GM21390 (cell line): Measurements from ENCODE around the gene GALE.
"Not testable (repeated sequence)": the region's sequence is repeated elsewhere in the genome, so short reads cannot be mapped to it uniquely, and the experiment has no call there.

Experiments used
- ATAC-seq: cut with Tn5 transposase; IDR thresholded peaks from one replicate; pipeline ENCODE4 v1.9.1; 2021; ENCODE audit not compliant: unreplicated experiment

Gene GALE

DNA sequence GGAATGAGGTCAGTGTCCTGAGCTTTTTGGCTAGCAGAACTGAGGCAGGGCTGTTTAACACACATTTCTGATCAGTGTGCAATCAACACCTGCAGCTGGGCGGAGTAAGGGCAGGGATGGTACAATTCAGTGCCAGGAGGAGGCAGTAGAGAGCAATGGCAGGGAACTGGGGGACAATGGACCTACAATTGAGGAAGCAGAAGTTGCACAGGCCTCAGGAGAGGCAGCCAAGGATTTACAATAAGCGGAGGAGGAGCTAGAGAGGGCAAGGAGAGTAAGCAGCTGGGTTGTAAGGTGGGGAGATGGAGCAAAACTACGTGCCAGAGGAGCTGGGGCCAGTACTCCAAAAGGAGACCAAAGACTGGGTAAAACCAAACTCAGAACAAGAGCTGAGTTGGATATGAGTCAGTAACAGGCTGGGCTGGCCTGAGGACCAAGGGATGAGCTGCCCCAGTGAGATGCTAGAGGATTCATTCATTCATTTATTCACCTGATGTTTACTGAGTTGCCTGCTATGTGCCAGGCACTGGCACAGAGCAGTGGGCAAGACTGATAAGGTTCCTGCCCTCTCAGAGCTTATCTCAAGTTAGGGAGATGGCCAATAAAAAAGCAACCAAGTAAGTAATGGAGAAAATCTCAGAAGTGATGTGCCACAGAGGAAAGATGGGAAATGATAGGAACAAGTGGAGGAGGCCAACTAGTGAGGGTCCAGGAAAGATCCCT is 10.4 kb upstream of the GALE start:
- peak; percentile 55 for ATAC-seq

DNA sequence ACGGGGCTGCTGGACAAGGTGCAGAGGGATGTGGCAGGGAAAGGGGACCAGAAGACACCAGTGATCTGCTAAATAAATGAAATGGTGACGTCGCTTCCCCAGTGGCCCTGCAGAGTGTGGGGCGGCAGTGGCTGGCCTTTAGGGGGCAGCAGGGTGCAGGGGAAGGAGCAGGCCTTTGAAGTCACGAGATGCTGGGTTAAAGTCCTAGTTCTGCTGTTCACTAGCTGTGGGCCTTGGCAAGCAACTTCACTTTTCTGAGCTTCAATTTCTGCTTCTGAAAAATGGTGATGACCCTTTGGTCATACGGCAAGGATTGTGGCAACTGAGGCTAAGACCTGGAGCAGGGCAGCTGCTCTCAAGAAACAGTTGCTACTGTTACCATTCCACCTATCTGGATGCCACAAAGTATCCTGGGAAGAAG is 9.2 kb upstream of the GALE start:
- no peak for ATAC-seq

DNA sequence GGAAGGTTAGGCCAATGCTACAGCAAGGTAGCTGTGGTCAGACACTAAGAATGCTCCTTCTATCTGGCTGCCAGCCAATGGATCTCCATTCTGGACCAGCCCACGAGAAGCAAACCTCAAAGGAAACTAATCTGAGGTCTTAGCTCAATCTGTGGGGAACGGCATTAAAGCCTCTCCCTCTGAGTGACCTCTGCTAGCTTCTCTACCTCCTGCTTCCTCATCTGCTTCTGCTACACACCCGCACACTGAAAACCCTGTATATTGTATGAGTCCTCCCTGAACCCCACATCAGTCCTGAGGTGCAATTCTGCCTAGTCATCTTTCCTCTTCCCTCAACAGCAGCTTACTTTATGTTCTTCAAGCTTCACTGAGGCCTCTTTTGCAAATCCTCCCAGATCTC is 6.9 kb upstream of the GALE start:
- ATAC-seq, result no peak

DNA sequence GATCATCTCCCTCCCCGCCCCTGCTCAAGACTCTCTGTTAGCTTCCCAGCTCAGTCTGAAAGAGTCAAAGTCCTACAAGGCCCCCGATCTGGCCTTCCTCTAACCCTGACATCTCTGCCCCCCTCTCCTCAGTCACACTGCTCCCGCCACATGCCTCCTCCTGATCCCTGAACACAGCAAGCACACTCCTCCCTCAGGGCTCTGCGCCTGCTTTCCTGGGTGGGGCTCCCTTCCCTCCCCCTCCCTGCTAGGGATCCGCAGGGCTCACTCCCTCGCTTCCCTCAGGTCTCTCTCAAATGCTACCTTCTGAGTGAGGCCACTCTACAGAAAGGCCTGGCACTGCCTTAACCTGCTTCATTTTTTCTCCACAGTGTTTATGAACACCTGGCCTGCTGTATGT is 5.7 kb upstream of the GALE start:
- no peak for ATAC-seq

DNA sequence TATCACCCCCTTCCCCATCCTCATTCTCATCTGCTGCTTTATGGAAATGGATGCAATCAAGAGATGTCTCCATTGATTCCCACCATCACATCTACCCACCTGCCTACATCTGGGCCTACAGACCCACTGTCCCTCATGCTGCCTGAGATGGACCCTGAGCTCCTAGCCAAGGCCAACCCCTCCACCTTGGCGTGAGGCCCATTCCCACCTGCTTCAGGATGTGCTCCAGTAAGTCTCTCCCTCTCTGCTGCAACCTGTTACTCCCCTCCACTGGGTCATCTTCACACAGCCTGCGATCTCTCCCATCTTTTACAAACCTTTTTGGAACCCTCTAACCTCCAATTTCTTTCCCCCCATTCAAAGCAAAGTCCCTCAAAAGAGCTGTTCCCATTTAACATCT is 4.5 kb upstream of the GALE start:
- ATAC-seq, result no peak

DNA sequence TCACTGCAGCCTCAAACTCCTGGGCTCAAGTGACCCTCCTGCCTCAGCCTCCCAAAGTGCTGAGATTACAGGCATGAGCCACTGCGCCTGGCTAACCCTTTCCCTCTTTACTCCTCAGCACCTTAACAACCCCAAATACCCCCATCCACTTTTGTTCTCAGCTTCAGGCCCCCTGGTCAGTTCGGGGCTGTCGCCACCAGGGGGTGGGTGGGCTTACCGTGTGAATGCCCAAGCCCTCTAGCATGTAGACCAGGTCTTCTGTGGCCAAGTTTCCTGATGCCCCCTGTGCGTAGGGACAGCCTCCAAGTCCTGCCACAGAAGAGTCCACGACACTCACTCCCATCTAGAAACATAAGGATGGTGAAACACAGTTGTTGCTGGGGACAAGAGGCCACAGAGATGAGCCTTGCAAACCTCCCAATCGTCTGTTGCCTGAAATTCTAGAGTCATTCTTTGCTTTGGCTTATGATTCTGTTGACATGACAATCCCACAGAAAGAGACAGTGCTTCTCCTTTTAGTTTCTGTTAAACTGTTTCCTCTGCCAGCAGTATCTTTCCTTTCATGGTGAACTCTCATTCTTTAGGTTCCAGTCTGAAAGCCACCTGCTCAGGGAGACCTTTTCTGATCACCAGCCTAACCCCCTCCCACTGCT is 3.8 kb upstream of the GALE start:
- ATAC-seq, result no peak

DNA sequence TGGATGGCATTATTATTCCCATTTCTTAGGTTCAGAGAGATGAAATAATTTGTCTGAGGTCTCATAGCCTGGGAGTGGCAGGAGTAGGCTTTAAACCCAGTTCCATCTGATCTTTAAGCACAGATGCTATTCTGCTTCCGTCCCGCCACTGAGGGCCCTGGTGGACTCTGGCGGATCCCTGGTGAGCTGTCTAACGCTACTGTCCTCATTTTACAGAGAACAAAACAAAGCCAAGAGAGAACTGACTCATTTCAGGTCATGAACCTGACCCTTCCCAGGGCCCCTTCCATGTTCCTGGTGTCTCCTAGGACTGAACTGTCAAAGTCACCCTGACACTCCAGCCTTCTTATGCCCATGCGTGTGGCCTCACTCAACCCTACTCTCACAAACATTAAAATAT is 3.1 kb upstream of the GALE start:
- no peak for ATAC-seq

DNA sequence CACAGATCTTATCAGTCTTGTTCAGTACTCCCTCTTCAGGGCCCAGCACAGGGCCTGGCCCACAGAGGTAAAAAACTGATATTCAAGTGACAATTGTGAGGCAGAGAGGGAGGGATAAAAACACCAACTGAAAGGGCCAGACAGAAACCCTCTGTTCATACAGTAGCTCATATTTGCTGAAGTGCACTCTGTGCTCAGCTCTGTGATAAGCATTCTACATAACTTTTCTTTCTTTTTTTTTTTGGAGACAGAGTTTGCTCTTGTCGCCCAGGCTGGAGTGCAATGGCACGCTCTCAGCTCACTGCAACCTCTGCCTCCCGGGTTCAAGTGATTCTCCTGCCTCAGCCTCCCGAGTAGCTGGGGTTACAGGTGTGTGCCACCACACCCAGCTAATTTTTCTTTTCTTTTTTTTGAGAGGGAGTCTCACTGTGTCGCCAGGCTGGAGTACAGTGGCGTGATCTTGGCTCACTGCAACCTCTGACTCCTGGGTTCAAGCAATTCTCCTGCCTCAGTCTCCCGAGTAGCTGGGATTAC is 2.3 kb upstream of the GALE start:
- ATAC-seq, result not testable (repeated sequence)

DNA sequence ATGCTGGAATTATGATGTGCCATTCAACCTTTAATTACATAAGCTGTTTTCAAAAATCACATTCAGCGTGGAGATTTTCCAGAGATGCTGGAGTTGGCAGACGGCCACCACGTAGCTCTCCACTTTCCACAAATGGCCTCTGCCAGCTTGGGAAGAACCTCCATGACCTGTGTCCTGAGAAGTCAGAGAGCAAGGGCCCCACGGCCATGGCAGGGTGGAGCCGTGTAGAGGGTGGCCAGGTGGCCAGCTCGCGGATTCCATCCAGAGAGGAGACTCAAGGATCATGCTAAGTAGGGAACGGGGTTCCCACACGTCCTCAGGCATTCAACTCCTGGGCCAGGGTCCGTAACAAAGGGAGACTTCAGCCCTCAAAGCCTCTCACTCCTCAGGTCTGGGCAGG is 1.3 kb upstream of the GALE start:
- ATAC-seq, result no peak

DNA sequence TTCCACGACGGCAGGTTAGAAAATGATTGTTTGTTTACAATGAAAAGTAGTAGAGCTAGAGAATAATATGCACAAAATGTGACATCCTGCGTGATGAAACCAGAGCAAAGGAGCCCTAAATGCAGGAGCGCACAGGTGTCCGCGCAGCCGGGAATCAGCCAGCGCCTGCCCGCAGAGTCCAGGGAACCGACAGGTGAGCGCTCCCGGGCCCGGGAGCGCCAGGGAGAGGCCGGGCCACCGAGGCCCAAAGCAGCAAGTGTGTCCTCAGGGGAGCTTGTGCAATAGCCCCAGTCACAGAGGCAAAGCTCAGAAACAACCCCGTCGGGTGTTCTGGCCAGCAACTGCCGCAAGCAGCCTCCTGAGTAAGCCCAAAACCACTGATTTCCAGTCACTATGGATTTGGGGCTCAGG is 789 bp upstream of the GALE start:
- no peak for ATAC-seq

DNA sequence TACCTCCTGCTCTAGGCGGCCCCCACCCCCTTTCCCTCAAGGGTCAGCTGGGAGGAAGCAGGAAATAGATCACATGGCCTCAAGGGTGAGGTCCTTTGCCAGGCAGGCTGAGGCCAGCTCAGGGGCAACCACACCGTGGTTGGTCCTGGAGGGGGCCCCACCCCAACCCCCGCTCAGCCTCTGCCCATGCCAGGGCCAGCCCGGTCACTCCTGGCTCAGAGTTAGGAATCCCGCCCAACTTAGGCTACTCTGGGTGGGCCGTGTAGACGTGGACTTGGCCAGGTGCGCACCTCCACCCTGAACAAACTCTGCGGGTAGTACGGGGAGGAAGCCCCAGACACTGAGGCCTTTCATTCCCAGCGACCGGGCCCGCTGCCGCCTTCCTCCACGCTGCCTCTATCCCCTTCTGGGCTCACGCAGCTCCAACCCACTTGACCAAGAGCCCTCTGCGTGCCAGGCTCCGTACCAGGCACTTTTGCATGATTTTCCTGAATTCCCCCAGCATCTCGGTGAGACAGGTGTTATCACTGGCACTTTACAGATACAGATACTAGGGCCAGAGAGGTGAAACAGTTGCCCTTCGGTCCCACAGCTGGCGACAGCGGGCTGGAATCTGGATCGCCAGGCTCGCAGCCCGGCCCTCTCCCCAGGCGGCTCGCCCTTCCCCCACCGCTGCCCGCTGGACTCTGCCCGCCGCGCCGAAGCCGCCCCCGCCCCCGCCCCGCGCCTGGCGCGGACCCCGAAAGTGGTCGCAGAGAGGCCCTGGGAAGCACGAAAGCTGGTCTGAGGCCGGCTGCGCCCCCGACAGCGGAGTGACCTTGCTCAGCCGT is 769 bp downstream of the GALE start:
- ATAC-seq, result peak; percentile 2

DNA sequence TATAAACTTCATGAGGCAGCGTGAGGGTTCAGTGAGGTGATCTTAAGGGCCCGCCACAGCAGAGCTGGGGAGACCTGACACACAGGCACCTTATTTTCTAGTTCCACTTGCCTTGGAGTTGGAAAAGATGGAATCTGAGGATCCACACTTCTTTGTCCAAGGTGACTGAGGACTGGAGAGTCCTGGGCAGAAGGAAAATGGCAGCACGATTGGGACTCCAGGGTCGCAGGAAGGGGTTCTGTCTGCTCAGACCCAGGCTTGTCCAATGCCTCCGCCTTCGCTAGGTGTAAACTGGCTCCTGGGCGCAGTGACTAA is 1.3 kb downstream of the GALE start:
- no peak for ATAC-seq

DNA sequence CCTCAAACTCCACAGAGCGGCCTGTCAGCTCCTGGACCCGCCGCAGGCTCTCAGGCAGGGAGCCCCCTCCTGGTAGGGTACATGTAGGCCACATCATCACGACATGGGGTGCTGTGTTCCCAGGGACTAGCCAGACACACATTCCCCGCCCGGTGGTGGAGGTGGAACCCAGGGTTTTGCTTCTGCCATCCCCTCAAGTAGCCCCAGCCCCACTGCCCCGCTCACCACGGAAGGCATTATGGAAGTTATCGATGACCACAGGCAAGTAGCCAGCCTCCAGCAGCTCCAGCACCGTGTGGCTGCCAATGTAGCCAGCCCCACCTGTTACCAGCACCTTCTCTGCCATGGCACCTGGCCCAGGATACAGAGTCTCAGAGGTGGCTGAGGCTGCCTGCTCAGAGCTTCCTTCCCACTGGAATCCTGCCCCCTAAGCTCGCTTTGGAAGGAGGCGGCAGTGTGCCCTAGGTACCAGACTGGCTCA is 1.9 kb downstream of the GALE start:
- ATAC-seq, result no peak

DNA sequence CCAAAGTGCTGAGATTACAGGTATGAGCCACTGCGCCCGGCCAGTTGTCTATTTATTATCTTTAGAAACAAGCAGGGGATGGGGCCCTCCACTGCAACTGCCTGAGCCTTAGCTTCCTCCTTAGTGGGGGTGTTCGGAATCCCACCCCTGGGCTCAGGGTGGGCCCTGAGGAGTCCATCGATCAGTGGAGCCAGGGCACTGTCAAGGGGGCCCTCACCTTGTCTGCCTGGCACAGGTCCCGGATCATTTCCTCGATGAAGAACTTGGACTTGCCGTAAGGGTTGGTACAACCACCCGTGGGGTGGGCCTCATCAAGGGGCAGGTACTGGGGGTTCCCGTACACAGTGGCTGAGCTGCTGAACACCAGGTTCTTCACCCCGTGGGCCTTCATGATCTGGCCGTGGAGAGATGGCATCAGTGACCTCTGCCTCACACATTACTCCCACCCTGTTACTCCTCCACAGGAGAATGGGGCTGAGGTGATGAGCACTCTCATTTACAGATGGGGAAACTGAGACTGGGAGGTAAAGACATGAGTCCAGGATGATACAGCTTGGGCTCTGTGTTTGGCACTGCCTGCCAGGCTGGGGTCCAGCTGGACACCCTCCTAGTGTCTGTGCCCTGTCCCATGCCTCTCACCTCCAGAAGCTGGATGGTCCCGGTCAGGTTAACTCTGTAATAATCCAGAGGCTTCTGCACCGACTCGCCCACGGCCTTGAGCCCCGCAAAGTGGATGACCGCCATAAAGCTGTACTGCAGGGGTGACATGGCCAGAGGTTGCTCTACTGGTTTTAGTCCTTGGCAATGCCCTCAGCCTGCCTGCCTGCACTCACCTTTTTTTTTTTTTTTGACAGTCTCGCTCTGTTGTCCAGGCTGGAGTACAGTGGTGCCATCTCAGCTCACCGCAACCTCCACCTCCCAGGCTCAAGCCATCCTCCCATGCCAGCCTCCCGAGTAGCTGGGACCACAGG is 2.8 kb downstream of the GALE start:
- ATAC-seq, result no peak

DNA sequence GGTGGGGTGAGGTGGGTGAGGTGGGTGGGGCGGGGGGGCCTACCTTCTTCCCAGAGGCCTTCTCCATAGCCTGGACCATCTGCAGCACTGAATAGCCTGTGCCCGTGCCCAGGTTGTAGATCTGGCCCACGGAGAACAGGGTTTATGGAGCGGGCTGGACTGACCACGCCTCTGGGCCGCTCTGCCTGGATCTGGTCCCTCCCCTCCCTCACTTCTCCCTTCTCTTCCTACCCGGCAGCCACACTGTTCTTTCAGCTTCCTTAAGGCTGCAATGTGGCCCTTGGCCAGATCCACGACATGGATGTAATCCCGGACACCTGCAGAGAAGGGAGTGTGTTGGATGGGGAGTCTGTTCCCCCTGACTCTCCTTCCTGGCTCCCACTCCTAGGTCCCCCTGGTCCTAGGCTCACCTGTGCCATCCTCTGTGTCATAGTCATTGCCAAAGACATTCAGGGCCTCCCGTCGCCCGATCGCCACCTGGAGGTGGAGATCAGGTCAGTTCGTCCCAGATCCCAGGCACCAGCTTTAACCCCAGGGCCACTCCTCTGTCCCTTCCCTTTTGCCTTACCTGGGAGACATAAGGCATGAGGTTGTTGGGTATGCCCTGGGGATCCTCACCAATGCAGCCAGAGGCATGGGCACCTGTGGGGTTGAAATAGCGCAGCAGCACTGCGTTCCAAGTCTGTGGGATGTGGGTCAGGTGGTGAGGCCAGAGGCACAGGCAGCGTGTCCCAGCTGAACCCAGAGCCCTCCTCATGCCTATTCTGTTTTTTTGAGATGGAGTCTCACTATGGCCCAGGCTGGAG is 3.9 kb downstream of the GALE start:
- ATAC-seq, result no peak

DNA sequence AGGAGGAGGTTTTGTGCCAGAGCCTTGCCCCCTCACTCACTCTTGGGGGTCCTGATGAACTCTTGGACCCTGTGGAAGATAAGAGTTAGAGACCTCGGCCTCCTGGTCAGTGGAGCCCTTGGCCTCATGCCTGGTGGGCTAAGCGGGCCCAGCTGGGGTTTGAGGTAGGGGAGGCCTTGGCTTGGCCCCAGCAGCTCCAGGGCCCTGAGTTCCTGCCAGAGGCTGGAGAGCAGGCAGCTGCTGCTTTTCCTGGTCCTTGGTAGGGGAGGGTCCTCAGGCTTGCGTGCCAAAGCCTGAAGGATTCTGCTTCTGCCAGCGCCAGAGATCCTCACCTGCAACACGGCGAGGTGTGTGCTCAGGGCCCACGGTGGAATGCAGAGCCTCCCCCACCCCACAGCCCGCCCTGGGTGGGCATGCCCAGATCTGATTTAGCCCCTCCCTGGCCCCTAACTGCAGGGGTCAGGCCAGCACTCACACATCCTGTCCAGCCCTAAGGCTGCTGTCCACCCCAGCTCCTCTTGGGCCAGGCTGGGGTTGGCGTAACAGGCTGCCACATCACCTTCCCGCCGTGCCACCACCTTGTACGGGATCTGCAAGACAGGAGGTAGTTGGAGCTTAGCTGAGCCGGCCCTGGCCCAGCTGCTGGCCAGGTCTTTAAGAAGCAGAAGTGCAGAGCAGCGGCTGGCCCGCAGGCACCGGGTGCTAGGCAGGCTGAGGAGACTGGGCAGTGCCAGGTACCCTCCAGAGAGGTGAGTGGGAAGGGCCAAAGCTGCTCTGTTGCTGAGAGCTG is 4.7 kb downstream of the GALE start:
- ATAC-seq, result no peak

DNA sequence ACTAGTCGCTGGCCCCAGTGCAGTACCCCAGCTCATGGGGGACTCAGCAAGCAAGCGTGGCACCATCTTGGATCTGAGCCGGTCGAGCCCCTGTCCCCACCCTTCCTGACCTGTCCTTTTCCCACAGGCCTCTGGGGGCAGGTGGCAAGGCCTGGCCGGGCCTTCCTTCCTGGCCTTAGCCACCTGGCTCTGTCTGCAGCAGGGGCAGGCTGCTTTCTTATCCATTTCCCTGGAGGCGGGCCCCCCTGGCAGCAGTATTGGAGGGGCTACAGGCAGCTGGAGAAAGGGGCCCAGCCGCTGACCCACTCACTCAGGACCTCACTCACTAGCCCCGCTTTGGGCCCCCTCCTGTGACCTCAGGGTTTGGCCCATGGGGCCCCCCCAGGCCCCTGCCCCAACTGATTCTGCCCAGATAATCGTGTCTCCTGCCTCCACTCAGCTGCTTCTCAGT is 5.8 kb downstream of the GALE start:
- not testable (repeated sequence) for ATAC-seq

DNA sequence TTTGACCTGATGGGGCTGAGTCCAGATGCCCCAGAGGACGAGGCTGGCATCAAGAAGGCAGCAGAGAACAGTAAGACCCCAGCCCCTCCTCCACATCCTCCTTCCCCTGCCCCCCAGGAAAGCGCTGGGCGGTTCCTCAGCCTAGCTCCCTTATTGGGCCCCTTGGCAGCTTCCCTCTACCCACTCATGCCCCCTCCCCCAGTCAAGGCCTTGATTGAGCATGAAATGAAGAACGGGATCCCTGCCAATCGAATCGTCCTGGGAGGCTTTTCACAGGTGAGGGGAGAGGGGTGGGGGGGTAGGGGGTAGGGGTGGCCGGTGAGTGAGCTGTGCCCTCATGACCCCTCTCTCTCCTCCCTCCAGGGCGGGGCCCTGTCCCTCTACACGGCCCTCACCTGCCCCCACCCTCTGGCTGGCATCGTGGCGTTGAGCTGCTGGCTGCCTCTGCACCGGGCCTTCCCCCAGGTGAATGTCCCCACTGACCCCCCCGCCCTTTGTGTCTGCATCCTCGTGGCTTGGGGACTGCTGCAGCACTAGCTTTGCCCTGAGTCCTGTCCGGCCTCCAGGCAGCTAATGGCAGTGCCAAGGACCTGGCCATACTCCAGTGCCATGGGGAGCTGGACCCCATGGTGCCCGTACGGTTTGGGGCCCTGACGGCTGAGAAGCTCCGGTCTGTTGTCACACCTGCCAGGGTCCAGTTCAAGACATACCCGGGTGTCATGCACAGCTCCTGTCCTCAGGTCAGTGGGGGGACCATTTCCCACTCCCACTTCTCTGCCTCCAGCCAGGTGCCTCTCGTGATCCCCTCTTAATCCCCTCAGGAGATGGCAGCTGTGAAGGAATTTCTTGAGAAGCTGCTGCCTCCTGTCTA is 6.5 kb downstream of the GALE start:
- ATAC-seq, result no peak
